Mesenteric fat pad (tissue), 1 donor: ENCODE measurements around the gene ARSI. TPM values are rescaled to one million over a fixed set of nuclear protein-coding genes. Genes with fewer than 3 reads are reported as not detected.

Experiments
- DNase-seq: peaks from one replicate; pipeline ENCODE4 v3.0.0-alpha.2; 2020; ENCODE audit warnings: low spot score
- total RNA-seq: library from RNA; stranded (reverse); fragmentation: NEBNext Ultra II Directional; extraction: Animal tissue kit (Norgen Biotek cat#: 25700); gene quantifications from one replicate; pipeline ENCODE4 v1.2.1, GENCODE V29; 2021
- donor health status: DM: yes; HTN: yes; CAD: no.

Gene ARSI
- total RNA-seq, 1 donor from 2014 or later = 0.58 TPM

GRCh38 chr5:150295172-150295634, 7.5 kb downstream of the ARSI start:
- no peak for DNase-seq

- no peak for DNase-seq
Observed at GRCh38 chr5:150294551-150295071, 8.1 kb downstream of the ARSI start.

GRCh38 chr5:150293091-150293941, 9.4 kb downstream of the ARSI start:
- no peak for DNase-seq

GRCh38 chr5:150291388-150292385, 11.0 kb downstream of the ARSI start:
- no peak for DNase-seq

- DNase-seq = no peak
Observed at GRCh38 chr5:150289551-150290390, 12.9 kb downstream of the ARSI start, which contains the start of gene CAMK2A. TSS of gene CAMK2A (minus strand) at chr5:150289773. CDS start at chr5:150289625, 148 bp downstream.

GRCh38 chr5:150288791-150289190, 13.9 kb downstream of the ARSI start:
- DNase-seq = no peak

- DNase-seq = no peak
Observed at GRCh38 chr5:150288361-150288760, 14.3 kb downstream of the ARSI start.

- no peak for DNase-seq
Observed at GRCh38 chr5:150286820-150287219, 15.9 kb downstream of the ARSI start.

- no peak for DNase-seq
Observed at GRCh38 chr5:150285114-150285513, 17.6 kb downstream of the ARSI start.

GRCh38 chr5:150284311-150284710, 18.4 kb downstream of the ARSI start:
- DNase-seq = no peak

- DNase-seq = no peak
Observed at GRCh38 chr5:150283904-150284303, 18.8 kb downstream of the ARSI start.

GRCh38 chr5:150281987-150282386, 20.7 kb downstream of the ARSI start:
- no peak for DNase-seq

- no peak for DNase-seq
Observed at GRCh38 chr5:150279330-150280020, 23.2 kb downstream of the ARSI start.

- no peak for DNase-seq
Observed at GRCh38 chr5:150278916-150279315, 23.8 kb downstream of the ARSI start.

GRCh38 chr5:150278046-150278730, 24.5 kb downstream of the ARSI start:
- no peak for DNase-seq

GRCh38 chr5:150277043-150277442, 25.7 kb downstream of the ARSI start:
- no peak for DNase-seq

GRCh38 chr5:150274811-150275210, 27.9 kb downstream of the ARSI start:
- DNase-seq = no peak

- no peak for DNase-seq
Observed at GRCh38 chr5:150272531-150272930, 30.2 kb downstream of the ARSI start.

GRCh38 chr5:150271923-150272322, 30.8 kb downstream of the ARSI start:
- no peak for DNase-seq
